ENCODE measurements around the gene UBE2C.
A peak's percentile ranks its signal among the peaks of the same experiment; 100 is the strongest.

UBE2C gene

DNA sequence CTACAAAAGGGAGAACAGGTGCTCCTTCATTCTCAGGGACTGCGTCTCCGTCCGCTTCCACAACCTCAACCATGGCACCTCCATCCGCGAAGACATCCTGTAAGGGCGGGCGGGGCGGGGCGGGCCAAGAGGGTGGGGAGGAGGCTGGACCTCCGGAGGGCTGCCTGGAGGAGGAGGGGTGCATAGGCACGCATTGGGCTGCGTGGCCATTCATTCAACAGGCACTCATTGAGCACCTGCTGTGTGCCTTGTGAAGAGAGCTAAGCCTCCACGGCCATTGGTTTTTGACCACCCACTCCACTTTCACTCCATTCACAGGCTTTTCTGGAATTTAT lies 45.4 kb downstream of the UBE2C start:
- peak in 1 of 2 donors; percentile 8 for DNase-seq (ENCODE audit: low read depth in 2 of 2, low spot score in 1 of 2)

DNA sequence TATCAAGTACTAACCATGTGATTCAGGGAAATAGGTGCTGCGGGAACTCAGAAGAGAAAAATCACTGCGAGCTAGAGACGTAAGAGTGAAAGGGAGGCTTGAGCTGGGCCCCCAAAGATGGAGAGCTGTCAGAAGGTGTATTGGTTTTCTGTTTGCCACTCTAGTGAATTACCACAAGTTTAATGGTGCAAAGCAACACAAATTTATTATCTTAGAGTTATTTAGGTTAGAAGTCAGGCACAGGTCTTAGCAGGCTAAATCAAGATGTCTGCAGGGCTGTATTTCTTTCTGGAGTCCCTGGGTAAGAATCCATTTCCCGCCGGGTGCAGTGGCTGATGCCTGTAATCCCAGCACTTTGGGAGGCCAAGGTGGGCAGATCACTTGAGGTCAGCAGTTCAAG lies 47.5 kb downstream of the UBE2C start:
- no peak for DNase-seq (ENCODE audit: low read depth in 2 of 2, low spot score in 1 of 2)

DNA sequence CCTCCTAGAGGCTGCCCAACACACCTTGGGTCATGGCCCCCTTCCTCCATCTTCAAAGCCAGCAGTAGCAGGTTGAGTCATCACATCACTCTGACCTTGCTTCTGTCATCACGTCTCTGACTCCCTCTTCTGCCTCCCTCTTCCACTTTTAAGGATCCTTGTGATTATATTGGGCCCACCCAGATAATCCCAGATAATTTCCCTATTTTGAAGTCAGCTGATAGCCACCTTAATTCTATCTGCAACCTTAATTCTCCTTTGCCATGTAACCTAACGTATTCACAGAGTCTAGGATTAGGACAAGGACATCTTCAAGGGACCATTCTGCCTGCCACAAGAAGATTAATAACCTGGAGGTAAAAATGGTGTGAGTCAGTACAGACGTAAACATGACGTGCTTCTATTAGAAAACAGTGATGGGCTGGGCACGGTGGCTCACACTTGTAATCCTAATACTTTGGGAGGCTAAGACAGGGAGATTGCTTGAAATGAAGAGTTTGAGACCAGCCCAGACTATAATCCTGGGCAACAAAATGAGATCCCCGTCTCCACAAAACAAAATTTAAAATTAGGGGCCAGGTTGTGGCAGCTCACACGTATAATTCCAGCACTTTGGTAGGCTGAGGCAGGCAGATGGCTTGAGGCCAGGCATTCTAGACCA lies 48.2 kb downstream of the UBE2C start:
- DNase-seq (ENCODE audit: low read depth in 2 of 2, low spot score in 1 of 2) = no peak

DNA sequence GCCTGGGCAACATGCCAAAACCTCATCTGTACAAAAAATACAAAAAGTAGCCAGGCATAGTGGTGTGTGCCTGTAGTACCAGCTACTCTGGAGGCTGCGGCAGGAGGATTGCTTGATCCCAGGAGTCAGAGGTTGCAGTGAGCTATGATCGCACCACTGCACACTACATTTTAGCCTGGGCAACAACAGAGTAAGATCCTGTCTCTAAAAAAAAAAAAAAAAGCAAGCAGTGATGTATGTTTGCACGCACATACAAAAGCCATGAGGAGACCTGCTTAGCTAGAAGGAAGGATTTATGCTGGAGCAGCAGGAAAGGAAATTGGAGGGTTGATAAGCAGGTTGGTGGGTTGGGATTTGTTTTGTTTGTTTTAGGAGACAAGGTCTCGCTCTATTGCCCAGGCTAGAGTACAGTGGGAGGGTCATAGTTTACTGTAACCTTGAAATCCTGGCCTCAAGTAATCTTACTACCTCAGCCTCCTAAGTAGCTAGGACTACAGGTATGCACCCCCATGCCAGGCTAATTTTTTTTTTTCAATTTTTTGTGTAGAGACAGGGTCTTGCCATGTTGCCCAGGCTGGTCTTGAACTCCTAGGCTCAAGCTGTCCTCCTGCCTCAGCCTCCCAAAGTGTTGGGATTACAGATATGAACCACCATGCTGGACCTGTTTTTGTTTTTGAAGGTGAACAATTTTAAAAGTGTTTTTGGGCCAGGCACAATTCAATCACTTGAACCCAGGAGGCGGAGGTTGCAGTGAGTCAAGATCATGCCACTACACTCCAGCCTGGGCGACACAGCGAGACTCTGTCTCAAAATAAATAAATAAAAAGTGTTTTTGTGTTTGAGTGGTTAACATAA lies 49.0 kb downstream of the UBE2C start:
- no peak for DNase-seq (ENCODE audit: low read depth in 2 of 2, low spot score in 1 of 2)

DNA sequence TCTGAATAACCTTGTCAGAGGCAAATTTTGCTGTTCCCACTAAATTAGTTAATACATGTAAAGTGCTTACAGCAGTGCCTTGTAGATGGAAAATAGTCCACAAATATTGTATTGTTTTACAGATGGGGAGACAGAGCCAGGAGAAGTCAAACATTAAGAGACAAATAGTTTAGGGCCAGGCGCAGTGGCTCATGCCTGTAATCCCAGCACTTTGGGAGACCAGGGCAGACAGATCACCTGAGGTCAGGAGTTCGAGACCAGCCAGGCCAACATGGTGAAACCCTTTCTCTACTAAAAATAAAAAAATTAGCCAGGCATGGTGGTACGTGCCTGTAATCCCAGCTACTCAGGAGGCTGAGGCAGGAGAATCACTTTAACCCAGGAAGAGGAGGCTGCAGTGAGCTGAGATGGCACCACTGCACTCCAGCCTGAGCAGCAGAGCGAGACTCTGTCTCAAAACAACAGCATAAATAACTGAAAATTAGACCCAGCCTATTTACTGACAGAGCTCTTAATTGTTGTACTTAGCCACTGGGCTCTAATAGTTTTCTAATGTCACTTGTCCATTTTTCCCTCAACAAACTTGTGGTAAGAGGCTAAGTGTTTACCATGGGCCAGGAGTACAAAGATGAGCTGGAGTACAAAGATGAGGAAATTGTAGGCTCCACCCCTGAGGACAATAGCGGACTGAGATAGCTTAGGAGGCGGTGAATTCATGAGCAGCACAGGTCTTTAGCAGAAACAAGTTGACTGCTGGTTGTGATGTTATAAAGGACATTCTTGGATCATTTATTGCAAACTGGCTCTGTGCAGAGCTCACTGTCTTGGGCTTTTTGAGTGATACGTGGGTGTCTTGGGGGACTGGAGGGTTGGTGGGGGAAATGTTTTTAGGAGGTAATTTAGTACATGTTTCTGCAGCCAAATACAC lies 51.4 kb downstream of the UBE2C start:
- no peak for DNase-seq (ENCODE audit: low read depth in 2 of 2, low spot score in 1 of 2)

DNA sequence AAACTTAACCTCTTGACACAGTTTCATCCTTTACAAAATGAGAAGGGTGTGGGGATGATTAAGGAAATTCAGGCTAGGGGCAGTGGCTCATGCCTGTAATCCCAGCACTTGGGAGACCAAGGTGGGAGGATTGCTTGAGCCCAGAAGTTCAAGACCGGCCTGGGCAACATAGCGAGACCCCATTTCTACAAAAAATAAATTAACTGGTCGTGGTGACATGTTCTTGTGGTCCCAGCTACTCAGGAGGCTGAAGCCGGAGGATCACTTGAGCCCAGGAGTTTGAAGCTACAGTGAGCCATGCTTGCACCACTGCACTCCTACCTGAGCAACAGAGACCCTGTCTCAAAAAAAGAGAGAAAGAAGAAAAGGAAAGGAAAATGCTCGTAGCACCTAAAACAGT lies 54.0 kb downstream of the UBE2C start:
- no peak for DNase-seq (ENCODE audit: low read depth in 2 of 2, low spot score in 1 of 2)
